Neural cell (in vitro differentiated cells): ENCODE data around the gene DTHD1.

ENCODE experiments used
- CTCF ChIP-seq: fragments of 450-650 bp; IDR thresholded peaks from 2 replicates; pipeline ENCODE4 v1.5.1; 2014; ENCODE audit warnings: antibody characterized with exemption, mild to moderate bottlenecking, moderate library complexity; ENCODE audit not compliant: poor library complexity, severe bottlenecking
- EP300 ChIP-seq: fragments of 450-650 bp; conservative IDR thresholded peaks from 2 replicates; pipeline ENCODE4 v1.6.1; 2014; ENCODE audit warnings: antibody characterized with exemption, mild to moderate bottlenecking, moderate library complexity; ENCODE audit not compliant: poor library complexity, severe bottlenecking
- EZH2 ChIP-seq: fragments of 200-600, 300-800 bp; shearing (Covaris generic), sonication (generic); IDR thresholded peaks from 2 replicates; pipeline ENCODE4 v1.6.1; 2014; ENCODE audit warnings: antibody characterized with exemption, low read length, borderline replicate concordance, mild to moderate bottlenecking; ENCODE audit not compliant: insufficient read depth, poor library complexity, severe bottlenecking
- MXI1 ChIP-seq: fragments of 450-650 bp; conservative IDR thresholded peaks from 2 replicates; pipeline ENCODE4 v1.6.1; 2014; ENCODE audit warnings: antibody characterized with exemption, mild to moderate bottlenecking; ENCODE audit not compliant: poor library complexity, severe bottlenecking
- POLR2AphosphoS5 ChIP-seq: IDR thresholded peaks from 2 replicates; pipeline ENCODE4 v1.6.1; 2012
- REST ChIP-seq: IDR thresholded peaks from 2 replicates; pipeline ENCODE4 v1.6.1; 2012; ENCODE audit warnings: borderline replicate concordance
- SMC3 ChIP-seq: fragments of 450-650 bp; conservative IDR thresholded peaks from 2 replicates; pipeline ENCODE4 v1.6.1; 2014; ENCODE audit warnings: antibody characterized with exemption, mild to moderate bottlenecking, moderate library complexity; ENCODE audit not compliant: poor library complexity

- TF ChIP-seq REST = no peak
- no peak for TF ChIP-seq CTCF
- TF ChIP-seq POLR2AphosphoS5 = no peak
- TF ChIP-seq SMC3 = no peak
- TF ChIP-seq EZH2 = no peak
- no peak for TF ChIP-seq EP300
- no peak for TF ChIP-seq MXI1
Measured at GRCh38 chr4:36286481-36286871, 5.1 kb downstream of the DTHD1 start.
